ENCODE results near the gene SARNP.

The SARNP gene

GRCh38 chr12:55746913-55747231, 70.7 kb downstream of the SARNP start:
- DNase-seq (ENCODE audit: low read depth), result no peak
- in situ Hi-C loops (cut with HindIII; ENCODE audit: low sequenced_read_pairs), result no loop called here
- no peak overlapping the region for H3K4me3 ChIP-seq (ENCODE audit: low read depth, low read length)
- TF ChIP-seq CTCF (IDR thresholded peaks at IDR 0.05; ENCODE audit: low read depth, low read length, missing control alignments), result no peak

GRCh38 chr12:55746174-55746912, 71.2 kb downstream of the SARNP start:
- in situ Hi-C loops (cut with HindIII; ENCODE audit: low sequenced_read_pairs), result no loop called here
- no peak for DNase-seq (ENCODE audit: low read depth)
- no peak for TF ChIP-seq CTCF (IDR thresholded peaks at IDR 0.05; ENCODE audit: low read depth, low read length, missing control alignments)
- no peak overlapping the region for H3K4me3 ChIP-seq (ENCODE audit: low read depth, low read length)

GRCh38 chr12:55745361-55746173, 72.0 kb downstream of the SARNP start:
- TF ChIP-seq CTCF (IDR thresholded peaks at IDR 0.05; ENCODE audit: low read depth, low read length, missing control alignments), result no peak

GRCh38 chr12:55744340-55745030, 73.0 kb downstream of the SARNP start:
- H3K4me3 ChIP-seq (ENCODE audit: low read depth, low read length), result peak overlapping the region; percentile 63
- no peak for TF ChIP-seq CTCF (IDR thresholded peaks at IDR 0.05; ENCODE audit: low read depth, low read length, missing control alignments)
- in situ Hi-C loops (cut with HindIII; ENCODE audit: low sequenced_read_pairs), result no loop called here
- DNase-seq (ENCODE audit: low read depth), result no peak

More at GRCh38 chr12:55745361-55746173, 72.0 kb downstream of the SARNP start:
- peak overlapping the region; percentile 63 for H3K4me3 ChIP-seq (ENCODE audit: low read depth, low read length)
- in situ Hi-C loops (cut with HindIII; ENCODE audit: low sequenced_read_pairs), result no loop called here
- no peak for DNase-seq (ENCODE audit: low read depth)

- no peak for DNase-seq (ENCODE audit: low read depth)
- H3K4me3 ChIP-seq (ENCODE audit: low read depth, low read length), result peak overlapping the region; percentile 63
- TF ChIP-seq CTCF (IDR thresholded peaks at IDR 0.05; ENCODE audit: low read depth, low read length, missing control alignments), result peak; percentile 6
- in situ Hi-C loops (cut with HindIII; ENCODE audit: low sequenced_read_pairs), result no loop called here
These were observed 73.9 kb downstream of the SARNP start for GRCh38 chr12:55743406-55744339.
